Caco-2 (cell line): Measurements from ENCODE around the gene DSCAML1. TPM values are rescaled to one million over a fixed set of nuclear protein-coding genes. Genes with fewer than 3 reads are reported as not detected.

Experiments used
- BruUV-seq: library from RNA; stranded (reverse); fragments of 400-500 nt; replicated peaks from 2 replicates; lab custom pipeline; 2021; lab: Mats Ljungman, UMichigan
- CTCF ChIA-PET: fragments of 300-600 bp; sonication (Branson Sonifier 250); formaldehyde crosslinking; loops from one replicate; lab custom pipeline; 2022; ENCODE audit warnings: antibody characterized with exemption; lab: Charles Lee
- POLR2A ChIA-PET: fragments of 300-600 bp; sonication (Branson Sonifier 250); formaldehyde crosslinking; loops from one replicate; lab custom pipeline; 2022; ENCODE audit warnings: antibody characterized with exemption; lab: Charles Lee
- DNase-seq, 2 experiments: peaks; one replicate each; pipeline versions ENCODE4 v3.0.0 to v3.0.0-alpha.2; 2020 to 2022
- H3K27me3 ChIP-seq: replicated peaks from 2 replicates; pipeline ENCODE4 v1.6.0; 2011; ENCODE audit warnings: low read length; ENCODE audit not compliant: control insufficient read depth, insufficient read depth
- H3K36me3 ChIP-seq: 2 replicates; pipeline ENCODE4 v1.5.1; 2011; ENCODE audit warnings: low read length; ENCODE audit not compliant: control insufficient read depth, insufficient read depth
- H3K4me1 ChIP-seq: fragments of 250-450 bp; sonication (Bioruptor Pico); 2 replicates; pipeline ENCODE4 v1.5.1; 2020; ENCODE audit warnings: mild to moderate bottlenecking
- H3K4me3 ChIP-seq: 2 replicates; pipeline ENCODE4 v1.5.1; 2011; ENCODE audit warnings: low read depth, mild to moderate bottlenecking, control low read depth, low read length
- H3K9me3 ChIP-seq: fragments of 250-450 bp; sonication (Bioruptor Pico); 2 replicates; pipeline ENCODE4 v1.5.1; 2020; ENCODE audit warnings: mild to moderate bottlenecking, moderate library complexity
- H3K27ac Mint-ChIP-seq: one replicate; pipeline ENCODE4 v1.8.0; 2022; ENCODE audit warnings: mixed read lengths; ENCODE audit not compliant: unreplicated experiment
- H3K27me3 Mint-ChIP-seq: one replicate; pipeline ENCODE4 v1.8.0; 2022; ENCODE audit warnings: mixed read lengths; ENCODE audit not compliant: insufficient read depth, unreplicated experiment
- H3K36me3 Mint-ChIP-seq: one replicate; pipeline ENCODE4 v1.8.0; 2022; ENCODE audit warnings: mild to moderate bottlenecking, mixed read lengths; ENCODE audit not compliant: insufficient read depth, unreplicated experiment
- H3K4me1 Mint-ChIP-seq: one replicate; pipeline ENCODE4 v1.8.0; 2022; ENCODE audit warnings: low read depth, mixed read lengths; ENCODE audit not compliant: unreplicated experiment
- H3K4me3 Mint-ChIP-seq: one replicate; pipeline ENCODE4 v1.8.0; 2022; ENCODE audit warnings: mild to moderate bottlenecking, moderate library complexity, mixed read lengths; ENCODE audit not compliant: unreplicated experiment
- H3K9me3 Mint-ChIP-seq: one replicate; pipeline ENCODE4 v1.8.0; 2022; ENCODE audit warnings: mixed read lengths; ENCODE audit not compliant: unreplicated experiment
- CTCF ChIP-seq, 2 experiments: fragments of 200-600 bp in 1 of 2; IDR thresholded peaks; 1 replicate in 1 of 2; 2 replicates in 1 of 2; pipeline versions ENCODE4 v1.5.1 to v1.8.0; 2011 to 2022; ENCODE audit warnings: antibody characterized with exemption in 1 of 2, control low read depth in 1 of 2, inconsistent platforms in 1 of 2, low read depth in 1 of 2, low read length in 1 of 2, mild to moderate bottlenecking in 1 of 2, moderate library complexity in 1 of 2; ENCODE audit not compliant: insufficient read depth in 1 of 2, severe bottlenecking in 1 of 2, unreplicated experiment in 1 of 2
- intact Hi-C: fragments of 100-400 bp; cut with micrococcal nuclease; formaldehyde crosslinking; loops from one replicate; pipeline ENCODE4 v1.10.0; 2022; ENCODE audit not compliant: unreplicated experiment
- total RNA-seq: library from RNA; stranded (reverse); gene quantifications from 2 replicates; pipeline ENCODE4 v1.2.3, GENCODE V29; 2022

DSCAML1 gene
- total RNA-seq, 1 experiment from 2014 or later = not detected

- Mint-ChIP-seq H3K27ac (no peak overlapping the region), H3K27me3 (peaks cover 12% of the 10 kb centered on the region), H3K36me3 (no peaks in the 10 kb centered on the region), H3K9me3 (no peaks in the 10 kb centered on the region), H3K4me3 (no peak overlapping the region), H3K4me1 (no peaks in the 10 kb centered on the region)
- BruUV-seq = no TSS peak
- no peak for TF ChIP-seq CTCF (IDR thresholded peaks at IDR 0.05; ENCODE audit: insufficient read depth in 1 of 2, low read depth in 1 of 2, low read length in 1 of 2, severe bottlenecking in 1 of 2, unreplicated experiment in 1 of 2)
- H3K27me3 ChIP-seq = 0 out of 2 replicates have a peak, but pooled peaks cover 1% of the 10 kb centered on the region
- H3K4me3 ChIP-seq = no peak overlapping the region
- no peaks in the 10 kb centered on the region for H3K36me3 ChIP-seq
- no peak for DNase-seq
- H3K4me1 ChIP-seq = no peaks in the 10 kb centered on the region
- intact Hi-C loops = no loop called here
- CTCF ChIA-PET = interaction anchor here (0.6 to 5.3 kb wide), 7 partner anchors 9 to 522 kb away, joined by 3 to 132 read pairs (median 21); no protein-coding TSS in a partner anchor
- H3K9me3 ChIP-seq = no peaks in the 10 kb centered on the region
- POLR2A ChIA-PET = no interaction called here
Measured at GRCh38 chr11:117424781-117425180, 372.2 kb downstream of the DSCAML1 start.

DNA sequence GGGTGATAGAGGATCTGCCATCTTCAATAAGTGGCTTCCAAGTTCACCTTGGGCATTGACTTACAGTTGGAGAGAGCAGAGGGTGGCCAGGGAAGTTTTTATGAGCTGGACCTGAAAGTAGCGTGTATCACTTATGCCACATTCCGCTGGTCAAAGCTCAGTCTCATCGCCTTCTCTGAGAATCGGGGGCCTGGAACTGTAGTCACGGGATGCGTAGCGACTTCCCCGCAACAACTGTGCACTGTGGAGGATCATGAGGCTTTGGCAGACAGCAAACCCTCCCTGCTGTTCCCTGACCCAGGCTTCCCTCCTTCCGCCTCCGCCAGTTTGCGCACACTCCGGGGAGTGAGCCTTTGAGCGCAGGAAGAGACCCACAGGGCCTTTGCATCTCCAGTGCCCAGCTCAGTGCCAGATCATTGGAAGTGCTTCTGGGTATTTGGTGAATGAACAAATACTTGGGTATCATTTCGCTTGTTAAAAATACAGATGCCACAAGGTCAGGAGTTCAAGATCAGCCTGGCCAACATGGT lies 373.9 kb downstream of the DSCAML1 start:
- Mint-ChIP-seq H3K9me3 (no peaks in the 10 kb centered on the region), H3K27ac (no peak overlapping the region), H3K4me1 (peaks cover 5% of the 10 kb centered on the region), H3K27me3 (peaks cover 10% of the 10 kb centered on the region), H3K36me3 (no peaks in the 10 kb centered on the region), H3K4me3 (no peak overlapping the region)
- Histone ChIP-seq H3K4me1 (peaks cover 13% of the 10 kb centered on the region), H3K9me3 (no peaks in the 10 kb centered on the region), H3K36me3 (no peaks in the 10 kb centered on the region), H3K4me3 (no peak overlapping the region), H3K27me3 (0 out of 2 replicates have a peak, but pooled peaks cover 1% of the 10 kb centered on the region)
- TF ChIP-seq CTCF (IDR thresholded peaks at IDR 0.05; ENCODE audit: insufficient read depth in 1 of 2, low read depth in 1 of 2, low read length in 1 of 2, severe bottlenecking in 1 of 2, unreplicated experiment in 1 of 2) = no peak
- BruUV-seq = no TSS peak
- peak in 1 of 2 experiments; percentile 26 for DNase-seq
- POLR2A ChIA-PET = no interaction called here
- CTCF ChIA-PET = interaction anchor here (0.6 to 0.7 kb wide), 3 partner anchors 384 to 828 kb away, joined by 3 to 5 read pairs (median 3); no protein-coding TSS in a partner anchor
- intact Hi-C loops = no loop called here

DNA sequence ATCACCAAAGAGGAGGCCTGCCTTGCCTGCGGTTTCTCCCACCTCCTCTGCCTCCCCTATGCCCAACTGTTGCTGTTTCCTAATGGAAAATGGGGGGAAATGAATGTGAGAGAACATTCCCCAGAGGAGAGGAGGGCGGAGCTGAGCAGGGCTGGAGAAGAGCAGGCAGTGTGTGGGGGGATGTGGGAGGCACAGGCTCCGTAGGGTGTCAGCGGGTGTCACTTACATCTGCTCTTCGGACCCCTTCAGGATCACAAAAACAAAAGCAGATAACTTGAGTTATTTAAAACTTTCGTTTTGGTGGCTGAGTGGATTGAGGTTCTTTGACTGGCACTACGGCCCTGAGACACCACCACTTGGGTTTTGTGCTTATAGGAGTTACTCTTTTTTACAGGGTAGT lies 375.5 kb downstream of the DSCAML1 start:
- H3K27ac Mint-ChIP-seq = no peak overlapping the region
- DNase-seq = peak in 1 of 2 experiments; percentile 25
- H3K4me1 Mint-ChIP-seq = peaks cover 5% of the 10 kb centered on the region
- H3K4me1 ChIP-seq = peaks cover 16% of the 10 kb centered on the region
- H3K9me3 Mint-ChIP-seq = no peaks in the 10 kb centered on the region
- CTCF ChIA-PET = no interaction called here
- H3K36me3 ChIP-seq = no peaks in the 10 kb centered on the region
- TF ChIP-seq CTCF (IDR thresholded peaks at IDR 0.05; ENCODE audit: insufficient read depth in 1 of 2, low read depth in 1 of 2, low read length in 1 of 2, severe bottlenecking in 1 of 2, unreplicated experiment in 1 of 2) = no peak
- no peak overlapping the region for H3K4me3 Mint-ChIP-seq
- BruUV-seq = no TSS peak
- no peak overlapping the region for H3K4me3 ChIP-seq
- H3K36me3 Mint-ChIP-seq = no peaks in the 10 kb centered on the region
- intact Hi-C loops = no loop called here
- no peaks in the 10 kb centered on the region for H3K27me3 ChIP-seq
- POLR2A ChIA-PET = no interaction called here
- H3K9me3 ChIP-seq = no peaks in the 10 kb centered on the region
- H3K27me3 Mint-ChIP-seq = peaks cover 2% of the 10 kb centered on the region
